Endothelial cell (in vitro differentiated cells): Measurements from ENCODE around the gene NELL1. TPM values are rescaled to one million over a fixed set of nuclear protein-coding genes. Genes with fewer than 3 reads are reported as not detected.

Experiments
- DNase-seq: peaks from one replicate; pipeline ENCODE4 v3.0.0; 2021; ENCODE audit warnings: low spot score
- H3K27ac Mint-ChIP-seq: one replicate; pipeline ENCODE4 v1.8.0; 2021; ENCODE audit warnings: mixed read lengths, inconsistent platforms; ENCODE audit not compliant: unreplicated experiment
- H3K27me3 Mint-ChIP-seq: one replicate; pipeline ENCODE4 v1.8.0; 2021; ENCODE audit warnings: mild to moderate bottlenecking, moderate library complexity, mixed read lengths, inconsistent platforms; ENCODE audit not compliant: unreplicated experiment
- H3K36me3 Mint-ChIP-seq: one replicate; pipeline ENCODE4 v1.8.0; 2021; ENCODE audit warnings: mild to moderate bottlenecking, low read depth, mixed read lengths, inconsistent platforms; ENCODE audit not compliant: unreplicated experiment
- H3K4me1 Mint-ChIP-seq: one replicate; pipeline ENCODE4 v1.8.0; 2021; ENCODE audit warnings: mild to moderate bottlenecking, mixed read lengths, inconsistent platforms; ENCODE audit not compliant: unreplicated experiment
- H3K4me3 Mint-ChIP-seq: one replicate; pipeline ENCODE4 v1.8.0; 2021; ENCODE audit warnings: mild to moderate bottlenecking, mixed read lengths, inconsistent platforms; ENCODE audit not compliant: unreplicated experiment
- H3K9me3 Mint-ChIP-seq: one replicate; pipeline ENCODE4 v1.8.0; 2021; ENCODE audit warnings: mixed read lengths, inconsistent platforms; ENCODE audit not compliant: unreplicated experiment
- CTCF ChIP-seq: fragments of 200-600 bp; sonication (generic); IDR thresholded peaks from one replicate; pipeline ENCODE4 v1.5.0; 2021; ENCODE audit warnings: antibody characterized with exemption; ENCODE audit not compliant: unreplicated experiment
- total RNA-seq: library from RNA; stranded (reverse); fragmentation: NEBNext Ultra II Directional; extraction: Animal tissue kit (Norgen Biotek cat#: 25700); gene quantifications from one replicate; pipeline ENCODE4 v1.2.1, GENCODE V29; 2021; ENCODE audit not compliant: unreplicated experiment

NELL1 gene
- total RNA-seq, 1 donor from 2014 or later = 0.26 TPM

- Mint-ChIP-seq H3K4me1 (peaks cover 3% of the 10 kb centered on the region), H3K4me3 (no peak overlapping the region), H3K36me3 (no peaks in the 10 kb centered on the region), H3K27ac (no peak overlapping the region), H3K9me3 (no peaks in the 10 kb centered on the region), H3K27me3 (no peaks in the 10 kb centered on the region)
- DNase-seq = no peak
- TF ChIP-seq CTCF = no peak
Measured at GRCh38 chr11:20634781-20635180, 34.6 kb upstream of the NELL1 start.

DNA sequence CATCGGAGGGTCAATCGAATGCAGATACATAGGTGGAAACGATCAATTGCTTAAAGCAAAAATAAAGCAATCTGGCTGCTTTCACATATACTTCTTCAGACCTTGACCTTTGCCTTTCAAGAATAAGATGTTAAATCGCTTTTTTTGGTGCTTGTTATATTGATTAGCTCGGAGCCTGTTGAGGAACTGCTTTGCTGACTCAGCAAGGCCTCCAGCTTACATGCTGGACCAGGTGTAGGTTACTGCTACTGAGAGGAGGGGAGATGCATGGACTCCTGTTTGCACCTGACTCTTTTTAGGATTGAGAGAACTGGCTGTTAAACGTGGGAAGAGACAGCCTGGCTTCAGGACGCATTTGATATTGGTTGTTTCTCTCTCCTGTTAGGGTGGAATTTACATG, 31.3 kb upstream of the NELL1 start:
- Mint-ChIP-seq H3K9me3 (no peaks in the 10 kb centered on the region), H3K36me3 (no peaks in the 10 kb centered on the region), H3K27ac (no peak overlapping the region), H3K4me1 (peaks cover 3% of the 10 kb centered on the region), H3K4me3 (no peak overlapping the region), H3K27me3 (peaks cover 4% of the 10 kb centered on the region)
- TF ChIP-seq CTCF = no peak
- no peak for DNase-seq

GRCh38 chr11:20639688-20640087, 29.7 kb upstream of the NELL1 start:
- no peaks in the 10 kb centered on the region for H3K9me3 Mint-ChIP-seq
- TF ChIP-seq CTCF = no peak
- H3K4me3 Mint-ChIP-seq = no peak overlapping the region
- peaks cover 3% of the 10 kb centered on the region for H3K4me1 Mint-ChIP-seq
- H3K27ac Mint-ChIP-seq = no peak overlapping the region
- no peaks in the 10 kb centered on the region for H3K36me3 Mint-ChIP-seq
- no peak for DNase-seq
- H3K27me3 Mint-ChIP-seq = peaks cover 4% of the 10 kb centered on the region

DNA sequence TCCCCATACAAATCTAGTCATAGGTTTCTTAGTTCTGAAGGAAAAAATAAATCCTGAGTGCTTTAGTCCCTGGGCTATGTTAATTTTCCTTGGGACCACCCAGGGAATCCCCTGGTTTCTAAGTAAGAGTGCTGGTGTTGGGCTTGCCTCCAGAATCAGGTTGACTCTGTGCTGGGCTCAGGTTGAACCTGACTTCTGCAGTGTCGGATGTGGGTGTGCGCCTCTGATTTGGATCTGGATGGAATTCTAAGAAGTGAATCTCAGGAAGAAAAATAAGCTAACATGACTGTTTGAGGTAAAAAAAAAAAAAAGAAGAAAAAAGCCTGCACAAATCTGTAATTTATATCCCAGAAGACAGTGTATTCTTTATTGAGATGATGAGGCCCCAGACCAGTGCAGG, 29.0 kb upstream of the NELL1 start:
- Mint-ChIP-seq H3K27ac (no peak overlapping the region), H3K27me3 (peaks cover 4% of the 10 kb centered on the region), H3K4me3 (no peak overlapping the region), H3K9me3 (no peaks in the 10 kb centered on the region), H3K4me1 (peaks cover 3% of the 10 kb centered on the region), H3K36me3 (no peaks in the 10 kb centered on the region)
- no peak for TF ChIP-seq CTCF
- DNase-seq = no peak

GRCh38 chr11:20644360-20644759, 25.0 kb upstream of the NELL1 start:
- Mint-ChIP-seq H3K4me1 (no peaks in the 10 kb centered on the region), H3K4me3 (no peak overlapping the region), H3K36me3 (no peaks in the 10 kb centered on the region), H3K27ac (no peak overlapping the region), H3K27me3 (peaks cover 4% of the 10 kb centered on the region), H3K9me3 (no peaks in the 10 kb centered on the region)
- DNase-seq = no peak
- TF ChIP-seq CTCF = no peak
